K562 (cell line): ENCODE data around the gene TAF3. TPM values are rescaled to one million over a fixed set of nuclear protein-coding genes. Genes with fewer than 3 reads are reported as not detected.
A peak's percentile ranks its signal among the peaks of the same experiment; 100 is the strongest.

ENCODE experiments used
- ATAC-seq: fragments of 200-7000 bp; cut with Tn5 transposase; 3 replicates; pipeline ENCODE4 v1.9.1; 2020; ENCODE audit warnings: moderate library complexity
- BruUV-seq: library from RNA; stranded (reverse); fragments of 400-500 nt; replicated peaks from 2 replicates; lab custom pipeline; 2021; lab: Mats Ljungman, UMichigan
- CTCF ChIA-PET: fragments of 300-600 bp; formaldehyde crosslinking; extraction: SDS; loops from one replicate; lab custom pipeline; 2021; ENCODE audit warnings: low intra/inter-chr PET ratio; lab: Yijun Ruan, JAX
- POLR2A ChIA-PET: fragments of 300-600, 350-650 bp; sonication (Branson Sonifier 250); formaldehyde crosslinking; extraction: SDS; loops from one replicate; lab custom pipeline; 2021; ENCODE audit warnings: antibody characterized with exemption, inconsistent platforms; lab: Yijun Ruan, JAX
- DNase-seq, 4 experiments: peaks; one replicate each; pipeline versions ENCODE4 v3.0.0 to v3.0.0-alpha.2; 2011 to 2018; ENCODE audit warnings: low spot score in 3 of 4, mixed read lengths in 3 of 4; ENCODE audit errors: extremely low read depth in 1 of 4
- FAIRE-seq: peaks from 2 replicates; lab custom pipeline; 2011; peaks lifted over from hg19 to GRCh38; lab: Jason Lieb, UNC
- H2AFZ ChIP-seq: 2 replicates; pipeline ENCODE4 v1.6.0; 2011; ENCODE audit warnings: low read depth, low read length, control low read depth, inconsistent platforms
- H3K27ac ChIP-seq: fragments of 200-600 bp; 3 replicates; pipeline ENCODE4 v1.8.0; 2011; ENCODE audit warnings: low read depth, mild to moderate bottlenecking, control low read depth, inconsistent platforms, low read length, moderate library complexity, mixed read lengths; ENCODE audit errors: extremely low read depth
- H3K27me3 ChIP-seq, 2 experiments: fragments of 300-600 bp in 1 of 2; 2 replicates in 1 of 2; 3 replicates in 1 of 2; pipeline versions ENCODE4 v1.6.0 to v1.8.0; 2011; ENCODE audit warnings: inconsistent platforms in 2 of 2, low read length in 2 of 2, mild to moderate bottlenecking in 1 of 2, mixed read lengths in 1 of 2, moderate library complexity in 1 of 2; ENCODE audit not compliant: control insufficient read depth in 2 of 2, insufficient read depth in 2 of 2
- H3K36me3 ChIP-seq: fragments of 300-600 bp; 3 replicates; pipeline ENCODE4 v1.8.0; 2011; ENCODE audit warnings: mild to moderate bottlenecking, low read length, inconsistent platforms; ENCODE audit not compliant: control insufficient read depth, insufficient read depth
- H3K4me1 ChIP-seq, 2 experiments: fragments of 200-600 bp in 1 of 2; replicated peaks in 1 of 2; 2 replicates in 1 of 2; 3 replicates in 1 of 2; pipeline versions ENCODE4 v1.5.1 to v1.8.0; 2011; ENCODE audit warnings: inconsistent platforms in 2 of 2, low read length in 2 of 2, mild to moderate bottlenecking in 1 of 2, mixed read lengths in 1 of 2, moderate library complexity in 1 of 2; ENCODE audit not compliant: control insufficient read depth in 2 of 2, insufficient read depth in 2 of 2
- H3K4me2 ChIP-seq: 2 replicates; pipeline ENCODE4 v1.6.1; 2011; ENCODE audit warnings: low read length, control low read depth, inconsistent platforms, mixed read lengths; ENCODE audit not compliant: insufficient read depth
- H3K4me3 ChIP-seq: fragments of 200-600 bp; sonication (generic), shearing (Covaris generic); 2 replicates; pipeline ENCODE4 v1.5.1; 2016; ENCODE audit warnings: control low read depth, inconsistent platforms
- H3K79me2 ChIP-seq: fragments of 200-600 bp; 3 replicates; pipeline ENCODE4 v1.8.0; 2011; ENCODE audit warnings: low read length, inconsistent platforms; ENCODE audit not compliant: control insufficient read depth, insufficient read depth
- H3K9ac ChIP-seq, 2 experiments: 2 replicates each; pipeline versions ENCODE4 v1.6.0 to v1.6.1; 2011; ENCODE audit warnings: low read depth in 2 of 2, low read length in 2 of 2, control low read depth in 1 of 2, inconsistent platforms in 1 of 2, mild to moderate bottlenecking in 1 of 2, mixed read lengths in 1 of 2; ENCODE audit not compliant: insufficient read depth in 1 of 2
- H3K9me1 ChIP-seq: one replicate; pipeline ENCODE4 v1.6.0; 2011; ENCODE audit warnings: inconsistent platforms, mild to moderate bottlenecking, low read length, moderate library complexity; ENCODE audit not compliant: control insufficient read depth, insufficient read depth
- H3K9me3 ChIP-seq: replicated peaks from 2 replicates; pipeline ENCODE4 v1.5.1; 2011; ENCODE audit warnings: low read depth, low read length, inconsistent platforms; ENCODE audit not compliant: control insufficient read depth, insufficient read depth
- H4K20me1 ChIP-seq: replicated peaks from 2 replicates; pipeline ENCODE4 v1.6.1; 2011; ENCODE audit warnings: low read length, inconsistent platforms, mixed read lengths; ENCODE audit not compliant: control insufficient read depth, insufficient read depth
- ATF3 ChIP-seq, 2 experiments: fragments of 450-650 bp in 1 of 2; sonication (generic) in 1 of 2; formaldehyde crosslinking in 1 of 2; IDR thresholded peaks in 1 of 2; conservative IDR thresholded peaks in 1 of 2; 2 replicates each; pipeline versions ENCODE4 v1.6.1 to v1.8.1; 2016 to 2023; ENCODE audit warnings: mild to moderate bottlenecking in 2 of 2, moderate library complexity in 2 of 2, inconsistent platforms in 1 of 2, missing genetic modification reagents in 1 of 2
- C11orf30 ChIP-seq: fragments of 450-650 bp; IDR thresholded peaks from 2 replicates; pipeline ENCODE4 v1.6.1; 2016; ENCODE audit warnings: low read depth, mild to moderate bottlenecking
- HCFC1 ChIP-seq: IDR thresholded peaks from 2 replicates; pipeline ENCODE4 v1.6.1; 2012; ENCODE audit warnings: low read depth, low read length, improper control_type of control experiment
- HINFP ChIP-seq: fragments of 450-650 bp; conservative IDR thresholded peaks from 2 replicates; pipeline ENCODE4 v1.6.1; 2016; ENCODE audit warnings: missing genetic modification characterization, low read depth, mild to moderate bottlenecking, control low read depth, missing compliant biosample characterization
- LEF1 ChIP-seq: fragments of 450-650 bp; IDR thresholded peaks from 2 replicates; pipeline ENCODE4 v1.6.1; 2016; ENCODE audit warnings: mild to moderate bottlenecking
- MAFF ChIP-seq: IDR thresholded peaks from 2 replicates; pipeline ENCODE4 v1.6.1; 2012; ENCODE audit warnings: low read length, improper control_type of control experiment
- MAFG ChIP-seq: fragments of 450-650 bp; conservative IDR thresholded peaks from 2 replicates; pipeline ENCODE4 v1.6.1; 2016; ENCODE audit warnings: missing genetic modification characterization, missing compliant biosample characterization
- MEIS2 ChIP-seq: fragments of 450-650 bp; IDR thresholded peaks from 2 replicates; pipeline ENCODE4 v1.6.1; 2014; ENCODE audit warnings: mild to moderate bottlenecking; ENCODE audit not compliant: partially characterized antibody
- PBX2 ChIP-seq, 2 experiments: IDR thresholded peaks in 1 of 2; conservative IDR thresholded peaks in 1 of 2; 2 replicates each; pipeline ENCODE4 v1.6.1; 2016; ENCODE audit warnings: low read depth in 2 of 2, mild to moderate bottlenecking in 1 of 2, missing compliant biosample characterization in 1 of 2, missing genetic modification characterization in 1 of 2, moderate library complexity in 1 of 2
- RBM14 ChIP-seq: fragments of 200-400 bp; formaldehyde crosslinking; IDR thresholded peaks from 2 replicates; pipeline ENCODE4 v1.6.1; 2018; ENCODE audit warnings: low read depth, mild to moderate bottlenecking, low read length, moderate library complexity, borderline replicate concordance; ENCODE audit not compliant: insufficient read depth
- TAF9B ChIP-seq: fragments of 450-650 bp; IDR thresholded peaks from 2 replicates; pipeline ENCODE4 v1.6.1; 2018; ENCODE audit warnings: mild to moderate bottlenecking; ENCODE audit not compliant: partially characterized antibody
- ZNF316 ChIP-seq: fragments of 450-650 bp; IDR thresholded peaks from 2 replicates; pipeline ENCODE4 v1.6.1; 2016
- WGBS: fragments of 100-300 bp; shearing (Covaris generic); methylation state at CpG from one replicate; pipeline ENCODE4 v1.1.6; 2016; ENCODE audit warnings: low coverage, mixed read lengths; ENCODE audit not compliant: insufficient coverage; ENCODE audit errors: missing lambda C conversion rate; 5-methylcytosine and 5-hydroxymethylcytosine counted together
- in situ Hi-C: fragments of 300-500 bp; cut with MboI; formaldehyde crosslinking; loops from 4 replicates; pipeline ENCODE4 v1.15.0; 2018; ENCODE audit warnings: inconsistent platforms, mixed read lengths
- intact Hi-C: fragments of 100-400 bp; cut with micrococcal nuclease; formaldehyde crosslinking; loops from 2 replicates; pipeline ENCODE4 v1.14.2; 2022
- polyA plus RNA-seq, 8 experiments: library from polyadenylated mRNA; depleted of rRNA in 4 of 8; stranded (reverse) in 5 of 8; unstranded in 3 of 8; fragments of >200 nt; fragmentation: Nextera tagmentation in 2 of 8; fragmentation: Illumina TruSeq in 1 of 8; extraction: Ambion mirVana in 2 of 8; extraction: Trizol in 1 of 8; gene quantifications; 2 replicates each; pipeline versions ENCODE4 v1.2.1 to v1.2.3, GENCODE V29; 2011 to 2014; ENCODE audit warnings: inconsistent platforms in 1 of 8, missing spikeins in 1 of 8
- total RNA-seq, 7 experiments: library from RNA; depleted of rRNA in 6 of 7; stranded (reverse); fragments of >200 nt in 6 of 7; fragmentation: Illumina TruSeq in 2 of 7; extraction: Trizol in 2 of 7; gene quantifications; 2 replicates each; pipeline versions ENCODE4 v1.2.1 to v1.2.3, GENCODE V29; 2011 to 2021; ENCODE audit warnings: low replicate concordance in 1 of 7

Gene TAF3
- total and polyA plus RNA-seq, 9 of the 15 experiments (the other 6 are each of a cell fraction or from before 2014, with no cell fraction given), result 1.5 to 9.9 (median 4.1) TPM

- POLR2A ChIA-PET, result interaction anchor here (2.2 kb wide), 1 partner anchor 11 kb away, joined by 11 read pairs; the partner anchor contains the start of gene TAF3
- no peak overlapping the region for H2AFZ ChIP-seq
- CTCF ChIA-PET, result no interaction called here
- TF ChIP-seq LEF1 (no peak), ZNF316 (peak; percentile 69; the same call in 1 of the 2 replicates), ATF3 (IDR thresholded peaks at IDR 0.05) (peak; percentile 27; the same call in 1 of the 2 replicates), ATF3 (CRISPR knock-in tag; conservative IDR thresholded peaks at IDR 0.05) (no peak), MAFG (tag) (0 out of 2 replicates have a peak, but pooled peaks have one; percentile 5), PBX2 (CRISPR knock-in tag; IDR thresholded peaks at IDR 0.05; ENCODE audit: low read depth) (no peak), PBX2 (tag; conservative IDR thresholded peaks at IDR 0.05; ENCODE audit: low read depth) (0 out of 2 replicates have a peak, but pooled peaks have one; percentile 23), MAFF (peak; percentile 39; the same call in 1 of the 2 replicates), TAF9B (no peak), HCFC1 (no peak), MEIS2 (peak; percentile 46), C11orf30 (peak; percentile 42; the same call in 1 of the 2 replicates), HINFP (no peak), RBM14 (no peak)
- TF ChIP-seq, all 486 proteins: peak for 7
- Histone ChIP-seq H4K20me1 (no peaks in the 10 kb centered on the region), H3K9me1 (no peaks in the 10 kb centered on the region), H3K4me1 (peaks cover 0 to 3% of the 10 kb centered on the region in 2 experiments; a peak in 2 of 5 replicates), H3K4me2 (no peak overlapping the region), H3K27ac (no peak overlapping the region), H3K36me3 (peaks cover 25% of the 10 kb centered on the region), H3K4me3 (no peak overlapping the region), H3K79me2 (peaks cover 20% of the 10 kb centered on the region; the same call in 2 of the 3 replicates), H3K27me3 (no peaks in the 10 kb centered on the region), H3K9ac (no peak overlapping the region), H3K9me3 (no peaks in the 10 kb centered on the region)
- 84% methylated on average over 10 of the region's 10 CpGs for WGBS
- in situ Hi-C loops, result no loop called here
- BruUV-seq, result no TSS peak
- ATAC-seq, result no peak
- no peak for DNase-seq
- intact Hi-C loops, result no loop called here
- no peak for FAIRE-seq
Observed at GRCh38 chr10:7829289-7829834, 11.1 kb downstream of the TAF3 start.
